HG03571 (cell line): ENCODE results near the gene PLSCR5.

ENCODE experiments used
- ATAC-seq: cut with Tn5 transposase; IDR thresholded peaks from one replicate; pipeline ENCODE4 v1.9.1; 2021; ENCODE audit not compliant: unreplicated experiment

PLSCR5 gene

DNA sequence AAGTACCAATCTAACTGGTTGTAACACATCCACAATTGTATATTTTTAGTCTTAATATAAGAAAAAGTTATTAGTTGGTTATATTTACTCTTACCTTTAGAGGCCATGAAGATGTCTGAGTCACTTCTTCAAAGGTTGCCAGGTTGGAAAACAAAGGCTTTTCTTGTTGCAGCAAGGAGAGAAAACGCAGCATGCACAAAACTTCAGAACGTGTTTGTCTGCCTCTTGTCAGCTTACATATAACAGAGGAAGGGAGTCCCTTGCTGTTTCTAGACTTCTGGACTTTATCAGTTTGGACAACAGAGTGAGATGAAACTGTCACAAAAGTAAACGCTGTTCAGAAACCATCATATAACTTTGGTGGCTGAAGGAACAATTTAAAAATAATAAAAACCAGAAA is at the start of gene PLSCR5:
TSS of gene PLSCR5 (minus strand) at position 241 of the 400 bp plus-strand sequence. CDS start at position 107, 134 bp downstream.
- no peak for ATAC-seq

DNA sequence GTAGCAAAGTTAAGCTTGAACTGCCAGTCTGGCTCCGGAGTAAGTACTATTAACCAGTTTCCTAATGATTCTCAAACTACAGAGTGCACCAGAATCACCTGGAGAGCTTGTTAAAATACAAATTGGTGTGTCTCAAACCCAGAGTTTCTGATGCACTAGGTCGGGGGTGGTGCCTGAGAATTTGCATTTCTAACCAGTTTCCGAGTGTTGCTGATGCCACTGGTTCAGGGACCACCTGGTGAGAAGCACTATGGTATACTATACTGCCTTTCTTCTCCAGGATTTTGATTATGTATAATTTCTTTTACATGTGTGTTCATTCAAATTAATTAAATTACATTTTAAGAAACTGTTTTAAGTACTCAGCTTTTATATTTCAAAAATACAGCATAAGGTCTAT is 48.8 kb upstream of the PLSCR5 start:
- no peak for ATAC-seq

- no peak for ATAC-seq
Observed at GRCh38 chr3:146650691-146651442, 45.7 kb upstream of the PLSCR5 start.

DNA sequence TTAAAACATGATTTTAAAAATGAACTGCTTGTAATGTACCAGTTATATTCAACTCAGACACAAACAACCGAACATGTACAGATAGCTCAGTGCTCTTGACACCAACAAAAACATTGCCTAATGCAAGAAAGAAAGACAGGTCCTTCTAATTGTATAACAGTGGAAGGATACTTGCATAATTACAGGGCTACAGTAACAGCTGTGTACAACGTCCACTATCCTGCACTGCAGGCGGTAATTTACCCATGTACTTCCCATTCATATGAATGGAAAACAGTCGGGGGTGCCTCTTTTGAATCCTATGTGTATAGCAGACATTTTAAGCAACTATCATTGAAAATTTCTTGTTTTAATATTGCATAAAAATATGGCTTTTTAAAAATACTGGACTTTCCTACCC is 41.1 kb upstream of the PLSCR5 start:
- no peak for ATAC-seq

DNA sequence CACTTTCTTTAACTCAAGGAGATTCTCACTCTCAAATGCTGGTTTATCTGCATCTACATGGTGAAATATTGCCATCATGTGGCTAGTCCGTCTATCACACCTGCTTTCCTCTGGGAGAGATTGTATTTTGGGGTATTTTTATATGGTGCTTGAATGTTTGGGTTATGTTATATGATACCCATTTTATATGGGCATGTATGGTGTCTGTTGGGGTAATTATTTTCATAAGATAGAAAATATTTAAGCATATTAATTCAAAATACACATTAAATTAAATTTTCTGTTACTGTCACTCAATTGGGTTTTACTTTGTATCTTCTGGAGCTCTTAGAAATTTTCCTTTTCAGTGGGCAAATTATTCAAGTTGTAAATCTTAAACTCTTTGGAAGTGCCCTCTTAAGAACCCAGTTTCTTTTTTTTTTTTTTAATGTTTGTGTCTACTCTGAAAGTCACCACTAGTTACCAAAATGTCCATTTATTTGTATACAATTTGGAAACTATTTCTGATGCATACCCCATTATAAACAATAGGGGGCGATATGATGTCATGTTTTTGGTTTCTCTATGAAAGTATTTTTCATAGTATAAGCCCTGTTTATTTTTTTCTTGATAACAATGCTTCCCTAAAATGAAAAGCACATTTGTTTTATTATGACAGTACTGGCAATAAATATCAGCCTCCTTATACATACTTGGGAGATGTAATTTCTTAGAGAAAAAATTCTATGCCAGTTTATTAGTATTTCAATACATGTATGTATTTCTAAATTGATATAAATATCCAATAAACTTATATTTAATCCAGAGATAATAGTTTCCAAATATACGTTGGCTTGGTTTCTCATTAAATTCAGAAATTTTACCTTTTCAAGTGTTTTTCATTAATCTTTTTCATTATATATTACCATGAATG is 36.1 kb upstream of the PLSCR5 start:
- peak; percentile 58 for ATAC-seq

DNA sequence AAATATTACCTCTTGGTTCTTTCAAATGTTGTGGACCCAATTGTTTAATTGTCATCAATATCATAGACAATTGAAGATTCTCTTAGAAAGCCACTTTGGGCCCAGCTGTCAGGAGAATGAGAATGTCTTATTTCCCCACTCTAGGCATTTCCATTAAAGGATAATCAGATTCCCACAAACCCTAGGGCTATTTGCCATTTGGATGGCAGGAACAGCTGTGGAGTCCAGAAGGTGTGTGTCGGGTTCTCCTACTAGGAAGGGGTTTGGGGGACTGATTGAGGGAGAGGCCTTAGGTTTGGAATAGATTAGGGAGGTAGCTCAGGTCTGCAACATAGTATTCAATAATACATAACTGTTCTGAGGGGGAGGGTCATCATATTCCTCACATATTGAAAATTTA is 35.2 kb upstream of the PLSCR5 start:
- no peak for ATAC-seq

- ATAC-seq, result no peak
Observed at GRCh38 chr3:146638718-146639117, 33.6 kb upstream of the PLSCR5 start.

DNA sequence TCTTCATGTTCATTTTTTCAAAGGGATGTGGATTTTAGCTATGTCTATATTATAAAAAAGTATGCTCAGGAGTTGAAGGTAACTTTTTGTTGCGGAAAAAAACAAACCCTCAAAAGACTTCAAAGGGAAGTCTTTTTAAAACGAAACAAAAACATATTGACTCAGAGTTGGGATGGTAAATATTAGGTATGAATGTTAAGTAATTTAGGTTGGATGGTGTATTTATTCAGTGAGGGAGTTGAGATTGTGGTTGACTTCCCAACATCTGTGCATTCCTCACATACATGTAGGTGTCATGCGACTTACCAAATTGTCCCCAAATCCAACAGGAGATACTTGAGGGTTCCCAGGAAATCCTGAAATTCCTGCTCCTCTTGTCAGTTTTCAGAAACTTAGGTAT is 32.7 kb upstream of the PLSCR5 start:
- ATAC-seq, result no peak

GRCh38 chr3:146636881-146637280 is 31.7 kb upstream of the PLSCR5 start:
- no peak for ATAC-seq

GRCh38 chr3:146634346-146634745 is 29.2 kb upstream of the PLSCR5 start:
- no peak for ATAC-seq

DNA sequence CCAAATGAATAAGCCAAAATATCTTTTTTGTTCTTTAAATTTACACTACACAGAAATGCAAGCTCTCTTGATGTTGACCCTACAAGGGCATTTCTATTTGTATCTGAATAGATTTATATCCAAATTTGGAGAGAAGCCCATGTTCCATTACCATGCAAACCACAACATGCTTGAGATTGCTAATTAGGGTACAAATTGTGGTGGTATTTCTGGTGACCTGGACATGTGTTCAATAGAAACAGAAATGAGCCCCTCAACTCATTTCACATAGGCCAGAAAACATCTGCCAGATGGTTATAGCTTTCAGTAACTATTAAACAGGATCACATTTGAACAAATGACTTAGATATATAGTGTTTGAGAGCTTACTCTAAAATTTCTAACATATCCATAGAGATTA is 23.5 kb upstream of the PLSCR5 start:
- no peak for ATAC-seq

- no peak for ATAC-seq
Observed at GRCh38 chr3:146626403-146627122, 21.4 kb upstream of the PLSCR5 start.

GRCh38 chr3:146625186-146625775 is 20.1 kb upstream of the PLSCR5 start:
- ATAC-seq, result peak; percentile 76

GRCh38 chr3:146621723-146622122 is 16.6 kb upstream of the PLSCR5 start:
- no peak for ATAC-seq

DNA sequence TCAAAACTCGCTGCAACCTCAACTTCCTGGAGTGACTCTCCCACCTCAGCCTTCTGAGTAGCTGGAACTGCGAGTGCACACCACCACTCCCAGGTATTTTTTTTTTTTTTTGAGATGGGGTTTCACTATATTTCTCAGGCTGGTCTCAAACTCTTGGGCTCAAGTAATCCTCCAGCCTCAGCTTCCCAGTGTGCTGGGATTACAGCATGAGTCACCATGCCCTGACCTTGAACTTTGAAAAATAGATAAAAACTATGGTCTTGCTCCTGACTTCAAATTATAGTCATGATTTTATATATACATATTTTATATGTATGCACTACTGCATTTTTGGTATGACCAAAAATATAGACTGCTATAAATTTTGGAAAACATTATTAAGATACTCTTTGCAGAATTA is 6.9 kb upstream of the PLSCR5 start:
- ATAC-seq, result no peak

GRCh38 chr3:146611096-146611495 is 6.0 kb upstream of the PLSCR5 start:
- ATAC-seq, result no peak

DNA sequence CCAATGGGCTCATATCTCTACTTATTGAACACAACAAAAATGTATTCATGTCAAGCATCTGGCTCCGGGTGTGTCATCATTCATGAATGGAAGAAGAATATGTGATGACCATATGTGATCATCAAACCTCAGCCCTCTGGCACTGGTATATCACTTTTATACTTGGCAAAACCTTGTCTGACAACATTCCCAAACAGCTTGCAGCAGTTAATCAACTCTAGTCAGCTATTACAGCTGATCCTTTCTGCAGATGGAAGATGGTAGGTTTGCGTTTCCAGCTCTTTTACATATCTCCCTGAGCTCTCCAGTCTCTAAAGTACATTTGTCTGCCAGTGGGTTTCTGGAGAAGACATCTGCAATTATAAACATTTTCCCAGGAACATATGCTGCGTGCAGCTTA is 6.6 kb downstream of the PLSCR5 start:
- no peak for ATAC-seq

DNA sequence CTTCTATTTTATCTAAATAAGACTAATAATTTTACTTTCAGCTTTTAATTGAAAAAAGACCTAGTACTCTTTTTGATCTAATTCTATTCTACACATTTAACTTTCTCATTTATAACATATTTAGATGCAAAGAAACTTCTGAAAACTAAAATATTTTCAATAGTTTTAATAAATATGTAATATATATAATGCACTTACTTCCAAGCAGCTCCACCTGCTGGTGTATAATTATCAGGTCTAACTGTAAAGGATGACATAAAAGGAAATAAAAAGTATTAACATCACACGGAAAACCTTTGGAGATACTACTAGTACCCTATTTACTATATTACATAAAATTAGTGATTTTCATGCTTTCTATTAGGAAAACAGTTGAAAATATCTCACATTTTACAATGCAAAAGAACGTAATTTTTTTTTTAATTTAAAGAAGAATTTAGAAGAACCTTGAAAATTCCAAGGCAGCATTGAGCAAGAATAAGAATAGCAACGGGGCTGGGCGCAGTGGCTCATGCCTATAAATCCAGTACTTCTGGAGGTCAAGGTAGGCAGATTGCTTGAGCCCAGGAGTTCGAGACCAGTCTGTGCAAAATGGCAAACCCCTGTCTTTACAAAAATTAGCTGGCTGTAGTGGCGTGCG is 10.2 kb downstream of the PLSCR5 start:
- no peak for ATAC-seq

GRCh38 chr3:146593776-146594175 is 11.4 kb downstream of the PLSCR5 start:
- ATAC-seq, result no peak

GRCh38 chr3:146590521-146590920 is 14.6 kb downstream of the PLSCR5 start:
- ATAC-seq, result no peak
